ENCODE measurements around the gene RAPGEF6. TPM values are rescaled to one million over a fixed set of nuclear protein-coding genes. Genes with fewer than 3 reads are reported as not detected.
A peak's percentile ranks its signal among the peaks of the same experiment; 100 is the strongest.

The RAPGEF6 gene
- total and polyA plus RNA-seq, 9 of the 15 experiments (the other 6 are each of a cell fraction or from before 2014, with no cell fraction given) = 2.7 to 23.4 (median 12.7) TPM

GRCh38 chr5:131378721-131379541 lies 256.1 kb downstream of the RAPGEF6 start (continued):
- TF ChIP-seq RERE (CRISPR knock-in tag; IDR thresholded peaks at IDR 0.05; ENCODE audit: borderline replicate concordance) (no peak), SPI1 (IDR thresholded peaks at IDR 0.05; ENCODE audit: borderline replicate concordance, low read depth, low read length) (no peak), E2F8 (IDR thresholded peaks at IDR 0.05; ENCODE audit: low read depth, partially characterized antibody) (no peak), ATF7 (IDR thresholded peaks at IDR 0.05) (peak; percentile 88), ZNF263 (CRISPR knock-in tag; IDR thresholded peaks at IDR 0.05; ENCODE audit: borderline replicate concordance) (no peak), ZNF707 (CRISPR knock-in tag; conservative IDR thresholded peaks at IDR 0.05) (no peak), ZNF518B (CRISPR knock-in tag; IDR thresholded peaks at IDR 0.05) (no peak), JUN (IDR thresholded peaks at IDR 0.05; ENCODE audit: borderline replicate concordance, low read depth, low read length) (no peak), JUN (CRISPR knock-in tag; IDR thresholded peaks at IDR 0.05; ENCODE audit: borderline replicate concordance) (no peak), TAF9B (IDR thresholded peaks at IDR 0.05; ENCODE audit: partially characterized antibody) (peak; percentile 18), BACH1 (tag; IDR thresholded peaks at IDR 0.05) (peak; percentile 25; the same call in 1 of the 2 replicates), POLR2H (tag; IDR thresholded peaks at IDR 0.05; ENCODE audit: low read depth) (no peak)

Data from K562 (cell line).